ENCODE results near the gene RFX7. TPM values are rescaled to one million over a fixed set of nuclear protein-coding genes. Genes with fewer than 3 reads are reported as not detected.

The RFX7 gene
- total and polyA plus RNA-seq, 4 donors: 2.6 to 14.8 (median 7.2) TPM

- Histone ChIP-seq H3K9me3 (ENCODE audit: control insufficient read depth in 4 of 4, insufficient read depth in 3 of 4, low read length in 3 of 4) (no peaks in the 10 kb centered on the region), H3K27ac (ENCODE audit: low read depth in 1 of 2, low read length in 1 of 2) (no peak overlapping the region), H3K36me3 (ENCODE audit: control insufficient read depth in 4 of 4, insufficient read depth in 4 of 4, low read length in 4 of 4) (peaks cover 0 to 5% (median 0%) of the 10 kb centered on the region in 4 donors), H3K9ac (ENCODE audit: insufficient read depth in 1 of 2, low read length in 2 of 2) (peak overlapping the region; percentile 50 to 54), H3K4me3 (no peak overlapping the region), H3K27me3 (ENCODE audit: control insufficient read depth in 3 of 3, insufficient read depth in 3 of 3, low read length in 2 of 3) (no peaks in the 10 kb centered on the region), H3K4me1 (ENCODE audit: control insufficient read depth in 5 of 5, insufficient read depth in 5 of 5, low read length in 5 of 5) (peaks cover 0 to 32% (median 4%) of the 10 kb centered on the region in 5 donors)
- ATAC-seq (ENCODE audit: insufficient read depth, low FRiP score) (no peak), DNase-seq (peak in 2 of 3 donors; percentile 34 to 52)
- 49 to 54% methylated on average over 5 of the region's 5 CpGs for WGBS, 2 donors
- no peak for TF ChIP-seq CTCF (IDR thresholded peaks at IDR 0.05; ENCODE audit: control extremely low read depth, extremely low read depth)
Observed at GRCh38 chr15:56241374-56242105, 2.1 kb downstream of the RFX7 start.

- TF ChIP-seq CTCF (IDR thresholded peaks at IDR 0.05; ENCODE audit: control extremely low read depth, extremely low read depth): no peak
- Histone ChIP-seq H3K4me1 (ENCODE audit: control insufficient read depth in 5 of 5, insufficient read depth in 5 of 5, low read length in 5 of 5) (peaks cover 0 to 28% (median 0%) of the 10 kb centered on the region in 5 donors), H3K9me3 (ENCODE audit: control insufficient read depth in 4 of 4, insufficient read depth in 3 of 4, low read length in 3 of 4) (no peaks in the 10 kb centered on the region), H3K4me3 (no peak overlapping the region), H3K36me3 (ENCODE audit: control insufficient read depth in 4 of 4, insufficient read depth in 4 of 4, low read length in 4 of 4) (peaks cover 0 to 5% (median 0%) of the 10 kb centered on the region in 4 donors), H3K27ac (ENCODE audit: low read depth in 1 of 2, low read length in 1 of 2) (no peak overlapping the region), H3K9ac (ENCODE audit: insufficient read depth in 1 of 2, low read length in 2 of 2) (no peak overlapping the region), H3K27me3 (ENCODE audit: control insufficient read depth in 3 of 3, insufficient read depth in 3 of 3, low read length in 2 of 3) (no peaks in the 10 kb centered on the region)
- no peak for ATAC-seq (ENCODE audit: insufficient read depth, low FRiP score)
- DNase-seq: no peak
Observed at GRCh38 chr15:56240390-56240789, 3.3 kb downstream of the RFX7 start.

GRCh38 chr15:56236197-56236596 lies 7.5 kb downstream of the RFX7 start:
- Histone ChIP-seq H3K4me1 (ENCODE audit: control insufficient read depth in 5 of 5, insufficient read depth in 5 of 5, low read length in 5 of 5) (peaks cover 0 to 13% (median 0%) of the 10 kb centered on the region in 5 donors), H3K36me3 (ENCODE audit: control insufficient read depth in 4 of 4, insufficient read depth in 4 of 4, low read length in 4 of 4) (peaks cover 3 to 22% (median 14%) of the 10 kb centered on the region in 4 donors)
- WGBS, 2 donors: 70 to 86% methylated on average over 3 of the region's 3 CpGs

More at GRCh38 chr15:56236197-56236596, 7.5 kb downstream of the RFX7 start:
- ATAC-seq (ENCODE audit: insufficient read depth, low FRiP score): no peak
- Histone ChIP-seq H3K27me3 (ENCODE audit: control insufficient read depth in 3 of 3, insufficient read depth in 3 of 3, low read length in 2 of 3) (no peaks in the 10 kb centered on the region), H3K9ac (ENCODE audit: insufficient read depth in 1 of 2, low read length in 2 of 2) (no peak overlapping the region), H3K9me3 (ENCODE audit: control insufficient read depth in 4 of 4, insufficient read depth in 3 of 4, low read length in 3 of 4) (peaks cover 0 to 15% (median 4%) of the 10 kb centered on the region in 4 donors), H3K4me3 (no peak overlapping the region), H3K27ac (ENCODE audit: low read depth in 1 of 2, low read length in 1 of 2) (no peak overlapping the region)
- DNase-seq: no peak
- no peak for TF ChIP-seq CTCF (IDR thresholded peaks at IDR 0.05; ENCODE audit: control extremely low read depth, extremely low read depth)

Measured in lung (tissue), 12 donors.